Measurements from ENCODE around the gene WHRN.

Gene WHRN

DNA sequence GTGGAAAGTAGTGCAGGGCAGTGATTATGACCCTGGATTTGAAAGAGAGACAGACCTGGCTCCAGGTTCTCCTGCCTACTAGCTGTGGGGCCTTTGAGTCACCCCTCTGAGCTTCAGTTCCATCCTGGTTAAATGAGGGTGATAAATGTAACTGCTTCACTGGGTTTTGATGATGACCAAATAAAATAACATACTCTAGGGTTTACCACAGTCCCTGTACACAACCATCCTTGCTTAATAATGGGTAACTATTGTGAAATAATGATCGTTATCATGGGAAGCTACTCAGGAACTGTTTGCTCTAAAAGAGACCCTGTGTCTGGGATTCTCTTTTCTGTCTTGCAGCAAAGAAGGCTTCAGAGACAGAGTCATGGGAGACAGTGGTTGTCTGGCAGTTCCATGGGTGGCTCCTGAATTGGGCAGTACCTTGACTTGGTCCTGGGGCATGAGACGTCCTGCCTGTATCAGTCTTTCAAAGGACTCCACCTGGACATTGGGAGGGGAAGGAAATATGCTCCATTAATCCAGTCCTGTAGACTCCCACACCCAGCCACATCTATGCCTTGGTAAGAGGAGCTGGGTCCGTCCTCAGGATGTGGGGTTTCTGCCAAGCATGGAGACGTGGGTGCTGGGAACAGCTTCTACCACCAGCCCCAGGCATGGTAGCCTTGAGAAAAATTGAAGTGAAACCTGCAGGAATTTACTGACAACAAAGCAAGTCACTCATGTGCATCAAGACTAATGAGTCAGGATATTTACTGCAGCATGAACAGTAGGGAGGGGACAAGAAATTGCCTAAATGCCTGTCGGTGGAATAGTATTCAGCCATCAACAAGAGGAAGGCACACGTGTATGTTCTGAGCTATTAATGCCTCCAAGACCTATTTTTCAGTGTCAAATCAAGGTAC, 140.9 kb downstream of the WHRN start:
- Histone ChIP-seq H3K9me3 (no peaks in the 10 kb centered on the region), H3K4me3 (ENCODE audit: low read depth, low read length) (no peak overlapping the region), H3K4me1 (no peaks in the 10 kb centered on the region; the same call in 1 of the 2 replicates), H3K36me3 (no peaks in the 10 kb centered on the region), H3K27me3 (no peaks in the 10 kb centered on the region)
- TF ChIP-seq, protein P1, sequence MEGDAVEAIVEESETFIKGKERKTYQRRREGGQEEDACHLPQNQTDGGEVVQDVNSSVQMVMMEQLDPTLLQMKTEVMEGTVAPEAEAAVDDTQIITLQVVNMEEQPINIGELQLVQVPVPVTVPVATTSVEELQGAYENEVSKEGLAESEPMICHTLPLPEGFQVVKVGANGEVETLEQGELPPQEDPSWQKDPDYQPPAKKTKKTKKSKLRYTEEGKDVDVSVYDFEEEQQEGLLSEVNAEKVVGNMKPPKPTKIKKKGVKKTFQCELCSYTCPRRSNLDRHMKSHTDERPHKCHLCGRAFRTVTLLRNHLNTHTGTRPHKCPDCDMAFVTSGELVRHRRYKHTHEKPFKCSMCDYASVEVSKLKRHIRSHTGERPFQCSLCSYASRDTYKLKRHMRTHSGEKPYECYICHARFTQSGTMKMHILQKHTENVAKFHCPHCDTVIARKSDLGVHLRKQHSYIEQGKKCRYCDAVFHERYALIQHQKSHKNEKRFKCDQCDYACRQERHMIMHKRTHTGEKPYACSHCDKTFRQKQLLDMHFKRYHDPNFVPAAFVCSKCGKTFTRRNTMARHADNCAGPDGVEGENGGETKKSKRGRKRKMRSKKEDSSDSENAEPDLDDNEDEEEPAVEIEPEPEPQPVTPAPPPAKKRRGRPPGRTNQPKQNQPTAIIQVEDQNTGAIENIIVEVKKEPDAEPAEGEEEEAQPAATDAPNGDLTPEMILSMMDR (IDR thresholded peaks at IDR 0.05; ENCODE audit: low read depth, low read length): no peak
- DNase-seq: no peak

DNA sequence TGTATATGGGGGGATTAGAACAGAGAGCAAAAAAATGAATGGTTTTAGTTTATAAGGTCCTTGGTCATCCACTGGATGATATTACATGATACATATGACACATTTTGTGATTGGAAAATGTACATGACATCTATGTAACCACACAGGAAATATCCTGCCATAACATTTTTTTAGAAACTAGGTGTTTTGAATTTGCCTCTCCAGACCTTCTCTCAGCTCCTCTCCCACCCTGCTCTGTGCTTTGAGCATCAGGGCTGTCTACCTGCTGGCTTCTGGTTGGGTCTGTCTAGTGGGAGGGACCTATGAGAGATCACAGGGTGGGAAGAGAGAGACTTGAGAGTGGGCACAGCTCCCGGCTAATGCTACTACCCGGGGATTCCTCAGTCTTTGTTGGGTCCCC, 141.8 kb downstream of the WHRN start:
- no peaks in the 10 kb centered on the region; the same call in 1 of the 2 replicates for H3K4me1 ChIP-seq
- no peaks in the 10 kb centered on the region for H3K9me3 ChIP-seq
- no peak for DNase-seq
- no peaks in the 10 kb centered on the region for H3K36me3 ChIP-seq
- TF ChIP-seq, protein P1 (IDR thresholded peaks at IDR 0.05; ENCODE audit: low read depth, low read length): no peak
- H3K27me3 ChIP-seq: no peaks in the 10 kb centered on the region
- H3K4me3 ChIP-seq (ENCODE audit: low read depth, low read length): no peak overlapping the region

DNA sequence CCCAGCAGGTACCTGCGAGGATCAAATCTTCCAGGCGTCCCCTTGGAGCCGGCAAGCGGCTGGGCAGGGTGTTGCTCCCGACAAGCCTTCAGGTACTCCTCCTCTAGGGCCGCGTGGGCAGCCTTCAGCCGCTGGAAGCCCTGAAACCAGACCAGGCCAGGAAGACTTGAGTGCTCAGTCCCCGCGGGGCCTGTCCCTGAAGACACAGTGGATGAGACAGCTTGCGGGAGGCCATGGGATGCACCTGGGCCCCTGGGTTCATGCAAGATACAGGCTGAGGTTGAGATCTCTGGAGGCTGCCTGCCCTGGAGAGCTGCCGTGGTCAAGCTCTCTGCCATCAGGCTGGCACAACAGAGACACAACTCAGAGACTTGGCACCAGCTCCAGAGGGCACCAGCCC, 142.9 kb downstream of the WHRN start:
- no peak overlapping the region for H3K4me3 ChIP-seq (ENCODE audit: low read depth, low read length)
- DNase-seq: no peak
- no peaks in the 10 kb centered on the region for H3K36me3 ChIP-seq
- no peaks in the 10 kb centered on the region for H3K9me3 ChIP-seq
- no peaks in the 10 kb centered on the region for H3K27me3 ChIP-seq
- TF ChIP-seq, protein P1 (IDR thresholded peaks at IDR 0.05; ENCODE audit: low read depth, low read length): no peak
- no peaks in the 10 kb centered on the region for H3K4me1 ChIP-seq

DNA sequence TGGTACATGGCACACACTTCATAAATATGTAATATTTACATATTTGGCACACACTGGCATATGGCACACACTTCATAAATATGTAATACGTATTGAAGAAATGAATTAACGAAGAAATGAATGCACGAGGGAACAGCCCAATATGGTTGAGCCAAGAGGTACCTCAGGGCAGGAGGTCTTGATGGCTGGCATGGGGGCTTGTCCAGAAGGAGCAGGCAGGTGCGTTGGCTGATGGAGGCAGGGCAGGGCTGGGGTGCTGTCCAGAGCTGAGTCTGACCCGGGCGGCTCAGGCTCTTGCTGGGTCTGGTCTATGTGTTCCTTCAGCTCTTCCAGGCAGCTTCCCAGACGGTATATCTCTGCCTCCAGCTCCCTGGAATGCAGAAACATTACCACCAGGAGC, 143.7 kb downstream of the WHRN start:
- DNase-seq: no peak
- Histone ChIP-seq H3K36me3 (no peaks in the 10 kb centered on the region), H3K9me3 (no peaks in the 10 kb centered on the region), H3K4me1 (no peaks in the 10 kb centered on the region), H3K4me3 (ENCODE audit: low read depth, low read length) (no peak overlapping the region), H3K27me3 (no peaks in the 10 kb centered on the region)
- TF ChIP-seq, protein P1 (IDR thresholded peaks at IDR 0.05; ENCODE audit: low read depth, low read length): no peak

DNA sequence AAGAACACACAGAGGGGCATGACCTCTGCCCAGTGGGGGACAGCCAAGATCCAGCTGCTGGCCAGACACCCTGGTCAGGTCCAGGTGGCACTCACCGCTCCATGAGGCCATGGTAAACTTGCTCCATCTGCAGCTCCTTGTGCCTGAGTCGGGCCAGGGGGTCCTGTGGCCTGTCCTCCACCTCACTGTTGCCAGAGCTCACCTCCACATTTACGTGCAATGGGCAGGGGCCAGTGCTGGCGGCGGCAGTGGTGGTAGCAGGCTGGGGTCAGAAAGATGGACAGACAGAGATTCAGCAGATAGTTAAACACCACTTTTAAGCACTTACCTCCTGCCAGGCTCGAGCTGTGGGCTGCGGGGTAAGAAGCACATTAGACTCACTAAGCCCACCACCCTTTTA, 145.5 kb downstream of the WHRN start:
- H3K4me3 ChIP-seq (ENCODE audit: low read depth, low read length): no peak overlapping the region
- no peaks in the 10 kb centered on the region for H3K4me1 ChIP-seq
- no peak for DNase-seq
- no peaks in the 10 kb centered on the region for H3K9me3 ChIP-seq
- no peaks in the 10 kb centered on the region for H3K27me3 ChIP-seq
- no peaks in the 10 kb centered on the region for H3K36me3 ChIP-seq
- TF ChIP-seq, protein P1 (IDR thresholded peaks at IDR 0.05; ENCODE audit: low read depth, low read length): no peak

DNA sequence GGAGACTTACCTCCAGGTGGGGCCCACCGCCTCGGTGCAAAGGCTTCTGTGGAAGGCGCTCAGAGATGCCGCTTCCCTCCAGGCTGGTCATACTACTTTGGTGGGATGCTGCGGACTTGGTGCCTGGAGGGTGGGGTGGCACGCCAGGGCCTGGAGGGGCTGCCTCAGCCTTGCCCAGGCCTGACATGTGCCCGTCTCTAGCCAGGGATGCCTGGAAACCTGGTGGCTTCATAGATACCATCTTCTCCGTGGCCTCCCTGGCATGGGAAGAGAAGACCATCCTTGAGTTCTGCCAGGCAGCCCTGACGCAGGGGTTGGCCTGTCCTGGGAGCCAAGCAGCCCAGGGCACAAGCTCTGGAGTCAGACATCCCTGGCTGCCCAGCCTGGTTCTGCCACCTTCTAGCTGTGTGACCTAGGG, 147.4 kb downstream of the WHRN start:
- TF ChIP-seq, protein P1 (IDR thresholded peaks at IDR 0.05; ENCODE audit: low read depth, low read length): no peak
- H3K36me3 ChIP-seq: no peaks in the 10 kb centered on the region

More for the DNA sequence above, 147.4 kb downstream of the WHRN start:
- Histone ChIP-seq H3K27me3 (no peaks in the 10 kb centered on the region), H3K4me3 (ENCODE audit: low read depth, low read length) (no peak overlapping the region), H3K4me1 (no peaks in the 10 kb centered on the region), H3K9me3 (no peaks in the 10 kb centered on the region)
- DNase-seq: no peak
